GM18502 (cell line): Measurements from ENCODE around the gene NXPE1.

Experiments
- ATAC-seq: cut with Tn5 transposase; IDR thresholded peaks from one replicate; pipeline ENCODE4 v1.9.1; 2021; ENCODE audit warnings: mild to moderate bottlenecking; ENCODE audit not compliant: unreplicated experiment, poor library complexity

Gene NXPE1

DNA sequence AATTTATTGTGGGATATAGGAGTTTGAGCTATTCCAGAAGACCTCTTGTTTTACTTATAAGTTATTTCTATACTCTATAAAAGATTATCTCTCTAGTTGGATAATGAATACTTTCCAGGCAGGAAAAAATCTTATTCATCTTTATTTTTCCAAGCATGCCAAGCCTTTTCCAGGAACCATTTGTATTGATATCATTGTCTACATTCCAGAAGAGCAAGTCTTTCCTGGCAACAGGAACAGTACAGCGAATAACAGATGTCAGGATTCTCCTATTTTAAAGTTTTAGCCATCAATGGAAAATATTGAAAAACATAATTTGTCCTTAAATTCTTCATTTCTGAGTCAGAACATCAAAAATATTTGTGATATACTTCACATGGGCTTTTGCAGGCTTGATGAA lies 5.2 kb upstream of the NXPE1 start:
- no peak for ATAC-seq

DNA sequence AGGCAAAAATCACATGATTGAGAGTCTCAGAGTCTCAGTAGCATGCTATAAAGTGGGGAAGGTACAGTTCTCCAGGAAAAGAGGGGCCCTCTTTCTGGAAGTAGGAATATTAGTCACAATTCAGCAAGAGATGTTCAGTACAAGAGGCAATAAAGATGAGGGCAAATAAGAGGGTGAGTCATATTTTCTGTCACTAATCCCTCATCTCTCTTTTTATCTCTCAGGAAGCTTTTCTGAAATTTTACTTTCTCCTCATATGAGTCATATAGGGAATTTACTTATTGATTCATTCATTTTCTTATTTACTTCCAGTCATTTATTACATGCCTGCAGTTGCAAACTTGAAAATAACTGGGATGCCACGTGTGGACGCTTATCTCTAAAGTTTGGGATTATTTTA lies 3.4 kb upstream of the NXPE1 start:
- ATAC-seq = no peak

GRCh38 chr11:114562166-114562916 lies 2.7 kb upstream of the NXPE1 start:
- ATAC-seq = no peak

DNA sequence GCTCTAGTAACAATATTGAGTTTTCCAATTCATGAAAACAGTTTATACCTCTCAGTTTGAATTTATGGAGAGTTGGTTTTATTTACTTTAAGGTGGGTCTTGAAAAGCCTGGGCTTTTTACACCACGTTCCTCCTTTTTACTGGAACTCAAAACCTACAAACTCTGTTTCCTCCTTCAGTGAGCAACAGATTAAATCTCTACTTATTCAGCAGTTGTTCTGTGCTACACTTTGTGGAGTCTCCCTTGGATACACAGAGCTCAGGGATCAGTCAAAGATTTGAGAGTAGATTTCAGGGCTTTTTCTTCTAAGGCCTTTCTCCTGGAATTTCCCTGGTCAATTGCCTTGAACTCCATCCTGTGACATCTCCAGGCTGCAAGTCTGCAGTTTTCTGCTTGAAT lies 3.5 kb downstream of the NXPE1 start:
- ATAC-seq = no peak

DNA sequence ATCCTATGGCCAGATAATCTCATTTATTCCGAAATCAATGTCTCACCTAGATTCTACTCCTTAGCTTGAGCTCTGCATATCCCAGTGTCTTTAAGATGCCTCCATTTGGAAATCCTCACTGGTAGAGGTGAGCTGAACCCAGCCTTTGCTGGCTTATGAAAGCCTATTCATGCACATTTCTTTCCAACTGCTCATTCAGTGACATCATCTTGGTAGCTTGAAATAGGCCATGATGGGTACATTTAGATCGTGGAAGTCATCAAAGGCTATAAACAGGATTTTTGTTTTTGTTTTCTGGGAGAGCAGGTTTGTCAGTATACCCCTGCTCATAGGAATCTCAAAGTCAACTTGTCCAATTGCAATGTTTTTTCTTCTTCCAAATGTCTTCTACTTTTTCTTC lies 6.0 kb downstream of the NXPE1 start:
- no peak for ATAC-seq

- no peak for ATAC-seq
Observed at GRCh38 chr11:114551060-114551459, 8.6 kb downstream of the NXPE1 start.

- ATAC-seq = no peak
Observed at GRCh38 chr11:114525682-114526081, 34.0 kb downstream of the NXPE1 start.

DNA sequence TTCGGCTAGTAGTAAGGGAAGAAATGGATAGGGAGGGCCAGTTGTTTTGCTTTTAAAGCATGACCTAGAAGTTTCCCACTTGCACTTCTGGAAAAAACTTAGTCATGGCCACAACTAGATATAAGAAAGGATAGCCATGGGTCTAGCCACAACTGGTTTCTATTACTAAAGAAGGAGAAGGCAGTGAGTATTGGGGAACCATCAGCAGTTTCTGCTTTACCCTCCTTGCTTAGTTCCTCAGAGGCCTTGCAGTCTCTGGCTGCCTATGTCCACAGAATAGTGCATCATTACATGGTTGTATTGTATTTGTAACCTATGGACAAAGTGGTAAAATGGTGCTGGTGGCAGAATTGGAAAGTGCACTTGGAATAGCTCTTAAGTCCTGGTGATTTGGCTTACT lies 35.6 kb downstream of the NXPE1 start:
- ATAC-seq = no peak

DNA sequence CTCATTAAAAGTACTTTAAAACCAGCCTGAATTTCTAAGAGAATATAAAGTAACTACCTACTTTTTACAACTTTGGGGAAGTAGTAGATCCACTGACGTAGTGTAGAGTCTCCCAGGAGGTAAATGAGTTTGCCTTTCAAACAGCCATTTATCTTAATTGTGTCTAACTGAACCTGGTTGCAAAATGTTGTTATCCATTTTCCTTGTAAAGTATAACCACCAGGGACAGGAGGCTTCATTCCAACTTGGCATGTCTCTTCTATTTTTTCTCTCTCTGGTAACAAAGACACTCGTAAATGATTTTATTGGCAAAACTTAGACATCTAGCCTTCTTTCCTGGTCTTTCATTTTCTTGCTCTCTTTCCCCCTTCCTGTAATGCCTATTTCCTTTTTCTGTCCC lies 36.9 kb downstream of the NXPE1 start:
- no peak for ATAC-seq

DNA sequence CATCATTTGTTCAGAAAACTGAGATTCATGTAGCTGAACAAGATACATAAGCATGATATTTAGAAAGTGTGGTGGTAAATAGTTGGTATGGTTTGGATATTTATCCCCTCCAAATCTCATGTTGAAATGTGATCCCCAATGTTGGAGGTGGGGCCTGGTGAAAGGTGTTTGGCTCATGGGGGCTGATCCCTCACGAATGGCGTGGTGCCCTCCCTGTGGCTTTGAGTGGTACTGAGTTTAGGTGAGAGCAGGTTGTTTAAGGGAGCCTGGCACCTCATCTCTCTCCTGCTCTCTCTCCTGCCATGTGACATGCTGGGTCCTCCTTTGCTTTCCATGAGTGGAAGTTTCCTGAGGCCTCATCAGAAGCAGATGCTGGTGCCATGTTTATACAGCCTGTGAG lies 48.1 kb downstream of the NXPE1 start:
- no peak for ATAC-seq

GRCh38 chr11:114511079-114511478 lies 48.6 kb downstream of the NXPE1 start:
- ATAC-seq = no peak

DNA sequence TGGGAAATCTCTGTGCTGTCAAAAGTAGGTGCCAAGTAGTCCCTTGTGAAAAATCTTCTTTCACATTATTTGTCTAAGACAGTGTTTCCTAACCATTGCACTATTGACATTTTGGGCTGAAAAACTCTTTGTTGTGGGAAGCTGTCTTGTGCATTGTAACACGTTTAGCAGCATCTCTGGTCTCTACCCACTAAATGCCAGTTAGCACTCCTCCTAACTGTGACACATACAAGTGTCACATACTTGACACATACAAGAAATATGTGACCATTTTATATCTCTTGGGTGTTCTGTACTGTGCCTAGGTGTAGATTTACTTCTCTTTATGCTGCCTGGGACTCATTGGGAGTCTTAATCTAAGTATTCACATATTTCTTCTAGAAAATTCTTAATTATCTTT lies 57.8 kb downstream of the NXPE1 start:
- no peak for ATAC-seq

GRCh38 chr11:114499756-114500155 lies 59.9 kb downstream of the NXPE1 start:
- ATAC-seq = no peak

DNA sequence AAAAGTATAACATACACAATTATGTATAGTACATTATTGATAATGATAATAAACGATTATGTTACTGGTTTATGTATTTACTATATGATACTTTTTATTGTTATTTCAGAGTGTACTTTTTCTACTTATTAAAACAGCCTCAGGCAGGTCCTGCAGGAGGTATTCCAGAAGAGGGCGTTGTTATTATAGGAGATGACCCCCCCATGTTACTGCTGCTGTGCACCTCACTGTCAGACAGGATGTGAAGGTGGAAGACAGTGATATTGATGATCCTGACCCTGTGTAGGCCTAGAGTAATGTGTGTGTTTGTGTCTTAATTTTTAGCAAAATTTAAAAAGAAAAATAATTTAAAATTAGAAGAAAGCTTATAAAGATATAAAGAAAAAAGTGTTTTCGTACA lies 62.8 kb downstream of the NXPE1 start:
- no peak for ATAC-seq

- no peak for ATAC-seq
Observed at GRCh38 chr11:114483929-114484328, 75.8 kb downstream of the NXPE1 start.

DNA sequence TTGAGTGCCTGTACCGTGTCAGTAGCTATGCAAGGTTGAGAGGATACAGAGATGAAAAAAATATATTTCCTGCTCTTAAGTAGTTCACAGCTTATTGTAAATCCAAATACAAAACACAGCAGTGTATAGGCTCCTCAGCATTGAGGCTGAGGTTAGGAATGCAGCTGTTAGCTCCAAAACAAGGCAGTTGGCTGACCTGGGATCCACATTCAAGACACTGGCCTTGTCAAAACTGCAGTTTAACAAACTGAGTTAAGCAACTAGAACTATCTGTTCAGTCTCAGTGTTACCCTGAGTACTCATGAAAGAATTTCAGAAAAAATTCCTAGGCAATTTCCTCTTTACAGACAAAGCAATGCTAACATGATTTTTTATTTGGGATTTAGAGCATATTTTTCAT lies 77.6 kb downstream of the NXPE1 start:
- ATAC-seq = no peak

DNA sequence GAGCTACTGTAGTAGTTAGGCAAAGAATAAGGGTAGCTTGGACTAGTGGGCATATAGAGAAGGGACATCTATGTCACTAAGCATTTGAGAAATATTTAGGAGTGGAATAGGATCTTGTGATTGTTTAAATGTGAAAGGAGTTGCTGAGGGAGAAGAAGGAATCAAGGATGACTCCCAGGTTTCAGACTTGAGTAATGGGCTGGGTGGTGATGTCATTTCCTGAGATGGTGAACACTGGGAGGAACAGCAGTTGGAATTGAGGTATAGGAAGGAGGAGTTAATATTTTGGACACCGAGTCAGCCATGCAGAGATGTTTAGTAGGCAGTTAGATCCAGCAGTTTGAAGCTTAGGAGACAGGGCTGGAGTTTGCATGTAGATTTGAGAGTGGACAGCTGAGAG lies 80.3 kb downstream of the NXPE1 start:
- ATAC-seq = no peak

GRCh38 chr11:114478768-114479167 lies 80.9 kb downstream of the NXPE1 start:
- no peak for ATAC-seq

DNA sequence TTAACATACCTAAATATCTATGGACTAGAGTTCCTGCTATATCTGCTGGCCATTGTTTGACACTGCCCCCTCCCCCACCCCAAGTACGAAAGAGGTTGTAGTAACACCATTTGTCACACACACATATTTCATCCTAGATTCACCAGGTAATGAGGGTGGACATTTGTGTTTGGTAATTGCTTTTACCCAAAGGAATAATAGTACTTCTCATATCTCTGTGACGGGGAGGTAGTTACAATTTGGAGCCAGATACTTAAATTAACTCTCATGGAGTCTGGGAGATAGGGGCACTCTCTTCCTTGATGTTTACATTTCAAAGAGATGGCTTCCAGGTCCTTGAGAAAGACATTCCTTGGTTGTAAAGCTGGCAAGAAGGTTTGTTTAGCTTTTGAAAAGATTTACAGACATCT lies 81.7 kb downstream of the NXPE1 start:
- ATAC-seq = no peak

DNA sequence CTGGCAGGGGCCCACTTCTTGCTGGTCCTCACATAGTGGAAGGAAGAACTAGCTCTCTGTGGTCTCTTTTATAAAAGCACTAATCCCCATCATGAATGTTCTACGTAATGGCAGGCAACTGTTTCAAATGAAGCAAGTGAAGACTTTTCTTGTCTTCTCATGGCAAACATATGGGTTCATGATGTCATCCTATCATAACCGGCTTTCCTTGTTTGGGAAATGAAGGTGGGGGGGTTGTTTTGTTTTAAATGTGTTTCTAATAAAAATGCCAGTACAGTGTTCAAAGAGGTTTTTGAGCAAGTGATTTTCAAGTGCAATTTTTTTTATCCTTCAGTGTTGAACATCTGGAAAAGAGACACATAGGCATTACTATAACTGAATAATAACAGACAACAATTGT lies 87.0 kb downstream of the NXPE1 start:
- no peak for ATAC-seq
